GM12872 (cell line): ENCODE data around the gene TAF4.

Experiments
- CTCF ChIP-seq: IDR thresholded peaks from 3 replicates; pipeline ENCODE4 v1.5.1; 2011; ENCODE audit warnings: low read depth, mild to moderate bottlenecking, low read length, moderate library complexity; ENCODE audit not compliant: insufficient read depth

Gene TAF4

GRCh38 chr20:62048821-62049291, 16.8 kb downstream of the TAF4 start:
- TF ChIP-seq CTCF = no peak

GRCh38 chr20:62048346-62048761, 17.3 kb downstream of the TAF4 start:
- no peak for TF ChIP-seq CTCF

GRCh38 chr20:62047666-62048345, 17.9 kb downstream of the TAF4 start:
- TF ChIP-seq CTCF = no peak

- TF ChIP-seq CTCF = no peak
Observed at GRCh38 chr20:62046431-62046830, 19.2 kb downstream of the TAF4 start.

- no peak for TF ChIP-seq CTCF
Observed at GRCh38 chr20:62045529-62046285, 20.0 kb downstream of the TAF4 start.

GRCh38 chr20:62045118-62045517, 20.6 kb downstream of the TAF4 start:
- no peak for TF ChIP-seq CTCF

GRCh38 chr20:62044631-62045030, 21.1 kb downstream of the TAF4 start:
- TF ChIP-seq CTCF = no peak
